Body of pancreas (tissue), 4 donors: ENCODE measurements around the gene GRM8.

Source experiments
- CTCF ChIP-seq, 7 experiments: fragments of 450-650 bp in 4 of 7; fragments of 200-600 bp in 3 of 7; sonication (generic) in 3 of 7; IDR thresholded peaks; one replicate each; pipeline ENCODE4 v1.5.1; 2016 to 2019; ENCODE audit warnings: antibody characterized with exemption in 7 of 7
- POLR2A ChIP-seq, 3 donors: fragments of 450-650 bp; IDR thresholded peaks; one replicate each; pipeline ENCODE4 v1.6.1; 2016; ENCODE audit warnings: antibody characterized with exemption in 3 of 3, mild to moderate bottlenecking in 2 of 3

DNA sequence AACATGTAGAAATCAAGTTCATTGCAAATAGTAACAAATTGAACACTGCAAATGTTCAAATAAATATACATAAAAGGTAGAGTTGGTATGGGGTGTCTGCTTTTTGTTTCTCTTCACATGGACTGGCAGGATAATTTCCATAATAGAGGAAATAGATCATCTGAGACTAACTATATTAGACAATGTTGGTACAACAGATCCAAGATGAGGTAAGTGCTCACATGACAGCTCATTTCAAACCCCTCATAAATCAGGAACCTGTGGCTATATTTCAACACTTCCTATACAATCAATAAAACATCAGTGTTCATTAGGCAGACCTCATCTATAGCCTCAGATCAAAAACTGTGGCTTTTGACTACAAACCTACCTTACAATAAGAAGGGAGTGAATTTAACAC is 469.1 kb downstream of the GRM8 start:
- TF ChIP-seq POLR2A (IDR thresholded peaks at IDR 0.05) (no peak), CTCF (IDR thresholded peaks at IDR 0.05) (no peak)
